ENCODE measurements around the gene RBM12.
"Not testable (repeated sequence)": the region's sequence is repeated elsewhere in the genome, so short reads cannot be mapped to it uniquely, and the experiment has no call there.

Gene RBM12

GRCh38 chr20:35709259-35709658, 44.6 kb upstream of the RBM12 start:
- Histone ChIP-seq H3K9ac (ENCODE audit: low read depth, low read length) (no peak overlapping the region), H3K9me3 (ENCODE audit: insufficient read depth, low read length, severe bottlenecking) (no peaks in the 10 kb centered on the region), H3K27me3 (ENCODE audit: insufficient read depth, low read length, poor library complexity) (no peaks in the 10 kb centered on the region), H3K4me3 (ENCODE audit: low read depth in 1 of 2, low read length in 2 of 2) (no peak overlapping the region), H2AFZ (ENCODE audit: low read depth, low read length) (no peak overlapping the region), H3K4me2 (ENCODE audit: insufficient read depth, low read length) (no peak overlapping the region), H3K4me1 (ENCODE audit: insufficient read depth, low read length) (0 out of 2 replicates have a peak, but pooled peaks cover 3% of the 10 kb centered on the region), H3K27ac (ENCODE audit: low read length) (no peak overlapping the region), H3K79me2 (ENCODE audit: insufficient read depth, low read length) (peaks cover 94% of the 10 kb centered on the region), H3K36me3 (ENCODE audit: insufficient read depth, low read length) (peaks cover 99% of the 10 kb centered on the region), H4K20me1 (ENCODE audit: insufficient read depth, low read length) (peaks cover 77% of the 10 kb centered on the region)
- no peak for ATAC-seq (ENCODE audit: insufficient read depth, low read depth)
- TF ChIP-seq CTCF (IDR thresholded peaks at IDR 0.05; ENCODE audit: borderline replicate concordance, extremely low read depth, low read length, poor library complexity, severe bottlenecking) (no peak), EZH2 (IDR thresholded peaks at IDR 0.05; ENCODE audit: borderline replicate concordance, low read depth, low read length, severe bottlenecking) (no peak)
- DNase-seq, result no peak

- no peak overlapping the region for H3K9ac ChIP-seq (ENCODE audit: low read depth, low read length)
- peaks cover 99% of the 10 kb centered on the region for H3K36me3 ChIP-seq (ENCODE audit: insufficient read depth, low read length)
- H3K27ac ChIP-seq (ENCODE audit: low read length), result no peak overlapping the region
- H3K4me1 ChIP-seq (ENCODE audit: insufficient read depth, low read length), result 0 out of 2 replicates have a peak, but pooled peaks cover 3% of the 10 kb centered on the region
- H3K4me2 ChIP-seq (ENCODE audit: insufficient read depth, low read length), result no peak overlapping the region
- peaks cover 87% of the 10 kb centered on the region for H3K79me2 ChIP-seq (ENCODE audit: insufficient read depth, low read length)
- TF ChIP-seq CTCF (IDR thresholded peaks at IDR 0.05; ENCODE audit: borderline replicate concordance, extremely low read depth, low read length, poor library complexity, severe bottlenecking), result no peak
- no peak for TF ChIP-seq EZH2 (IDR thresholded peaks at IDR 0.05; ENCODE audit: borderline replicate concordance, low read depth, low read length, severe bottlenecking)
- H3K4me3 ChIP-seq (ENCODE audit: low read depth in 1 of 2, low read length in 2 of 2), result no peak overlapping the region
- H2AFZ ChIP-seq (ENCODE audit: low read depth, low read length), result no peak overlapping the region
- DNase-seq, result no peak
- H3K9me3 ChIP-seq (ENCODE audit: insufficient read depth, low read length, severe bottlenecking), result no peaks in the 10 kb centered on the region
- peaks cover 75% of the 10 kb centered on the region for H4K20me1 ChIP-seq (ENCODE audit: insufficient read depth, low read length)
- H3K27me3 ChIP-seq (ENCODE audit: insufficient read depth, low read length, poor library complexity), result no peaks in the 10 kb centered on the region
- ATAC-seq (ENCODE audit: insufficient read depth, low read depth), result no peak
These were observed 43.8 kb upstream of the RBM12 start for GRCh38 chr20:35708502-35708901.

- H3K9ac ChIP-seq (ENCODE audit: low read depth, low read length); H3K27ac ChIP-seq (ENCODE audit: low read length); DNase-seq; H3K9me3 ChIP-seq (ENCODE audit: insufficient read depth, low read length, severe bottlenecking); H2AFZ ChIP-seq (ENCODE audit: low read depth, low read length); ATAC-seq (ENCODE audit: insufficient read depth, low read depth); H3K4me2 ChIP-seq (ENCODE audit: insufficient read depth, low read length); H3K27me3 ChIP-seq (ENCODE audit: insufficient read depth, low read length, poor library complexity); H3K4me3 ChIP-seq (ENCODE audit: low read depth in 1 of 2, low read length in 2 of 2): not testable (repeated sequence)
- peaks cover 12% of the 10 kb centered on the region; the same call in 1 of the 2 replicates for H3K4me1 ChIP-seq (ENCODE audit: insufficient read depth, low read length)
- peaks cover 99% of the 10 kb centered on the region for H3K36me3 ChIP-seq (ENCODE audit: insufficient read depth, low read length)
- peaks cover 76% of the 10 kb centered on the region for H3K79me2 ChIP-seq (ENCODE audit: insufficient read depth, low read length)
- peaks cover 70% of the 10 kb centered on the region for H4K20me1 ChIP-seq (ENCODE audit: insufficient read depth, low read length)
These were observed 42.2 kb upstream of the RBM12 start for GRCh38 chr20:35706591-35707529.

- not testable (repeated sequence) for ATAC-seq (ENCODE audit: insufficient read depth, low read depth); H3K9ac ChIP-seq (ENCODE audit: low read depth, low read length); H3K4me2 ChIP-seq (ENCODE audit: insufficient read depth, low read length); H2AFZ ChIP-seq (ENCODE audit: low read depth, low read length); H3K9me3 ChIP-seq (ENCODE audit: insufficient read depth, low read length, severe bottlenecking); DNase-seq; H3K4me3 ChIP-seq (ENCODE audit: low read depth in 1 of 2, low read length in 2 of 2); H3K27ac ChIP-seq (ENCODE audit: low read length); H3K27me3 ChIP-seq (ENCODE audit: insufficient read depth, low read length, poor library complexity)
- Histone ChIP-seq H4K20me1 (ENCODE audit: insufficient read depth, low read length) (peaks cover 63% of the 10 kb centered on the region), H3K79me2 (ENCODE audit: insufficient read depth, low read length) (peaks cover 71% of the 10 kb centered on the region), H3K36me3 (ENCODE audit: insufficient read depth, low read length) (peaks cover 98% of the 10 kb centered on the region), H3K4me1 (ENCODE audit: insufficient read depth, low read length) (peaks cover 20% of the 10 kb centered on the region)
These were observed 41.2 kb upstream of the RBM12 start for GRCh38 chr20:35705894-35706293.
